ENCODE measurements around the gene MPRIP. TPM values are rescaled to one million over a fixed set of nuclear protein-coding genes. Genes with fewer than 3 reads are reported as not detected.

MPRIP gene
- total and polyA plus RNA-seq, 2 of the 13 experiments (the other 11 are each of a cell fraction or from before 2014, with no cell fraction given), result 50.2 to 52.4 TPM

- TF ChIP-seq PRDM4 (CRISPR knock-in tag; IDR thresholded peaks at IDR 0.05; ENCODE audit: borderline replicate concordance) (no peak), ZNF556 (CRISPR knock-in tag; IDR thresholded peaks at IDR 0.05; ENCODE audit: borderline replicate concordance) (no peak), ZNF766 (CRISPR knock-in tag; IDR thresholded peaks at IDR 0.05; ENCODE audit: borderline replicate concordance) (no peak), ZHX1 (CRISPR knock-in tag; IDR thresholded peaks at IDR 0.05; ENCODE audit: low read depth) (no peak), ZNF572 (CRISPR knock-in tag; IDR thresholded peaks at IDR 0.05) (0 out of 2 replicates have a peak, but pooled peaks have one; percentile 42), PCBP1 (IDR thresholded peaks at IDR 0.05; ENCODE audit: borderline replicate concordance, low read depth, low read length) (no peak), PHF21A (CRISPR knock-in tag; IDR thresholded peaks at IDR 0.05) (peak; percentile 29; the same call in 1 of the 2 replicates), SP1 (IDR thresholded peaks at IDR 0.05) (no peak), SP1 (CRISPR knock-in tag; IDR thresholded peaks at IDR 0.05) (no peak), TRIM22 (IDR thresholded peaks at IDR 0.05) (no peak), ZNF274 (CRISPR knock-in tag; IDR thresholded peaks at IDR 0.05) (no peak), PTBP1 (IDR thresholded peaks at IDR 0.05; ENCODE audit: low read depth, low read length, poor library complexity, severe bottlenecking) (no peak), THAP7 (CRISPR knock-in tag; IDR thresholded peaks at IDR 0.05) (no peak)
- TF ChIP-seq, protein P1, sequence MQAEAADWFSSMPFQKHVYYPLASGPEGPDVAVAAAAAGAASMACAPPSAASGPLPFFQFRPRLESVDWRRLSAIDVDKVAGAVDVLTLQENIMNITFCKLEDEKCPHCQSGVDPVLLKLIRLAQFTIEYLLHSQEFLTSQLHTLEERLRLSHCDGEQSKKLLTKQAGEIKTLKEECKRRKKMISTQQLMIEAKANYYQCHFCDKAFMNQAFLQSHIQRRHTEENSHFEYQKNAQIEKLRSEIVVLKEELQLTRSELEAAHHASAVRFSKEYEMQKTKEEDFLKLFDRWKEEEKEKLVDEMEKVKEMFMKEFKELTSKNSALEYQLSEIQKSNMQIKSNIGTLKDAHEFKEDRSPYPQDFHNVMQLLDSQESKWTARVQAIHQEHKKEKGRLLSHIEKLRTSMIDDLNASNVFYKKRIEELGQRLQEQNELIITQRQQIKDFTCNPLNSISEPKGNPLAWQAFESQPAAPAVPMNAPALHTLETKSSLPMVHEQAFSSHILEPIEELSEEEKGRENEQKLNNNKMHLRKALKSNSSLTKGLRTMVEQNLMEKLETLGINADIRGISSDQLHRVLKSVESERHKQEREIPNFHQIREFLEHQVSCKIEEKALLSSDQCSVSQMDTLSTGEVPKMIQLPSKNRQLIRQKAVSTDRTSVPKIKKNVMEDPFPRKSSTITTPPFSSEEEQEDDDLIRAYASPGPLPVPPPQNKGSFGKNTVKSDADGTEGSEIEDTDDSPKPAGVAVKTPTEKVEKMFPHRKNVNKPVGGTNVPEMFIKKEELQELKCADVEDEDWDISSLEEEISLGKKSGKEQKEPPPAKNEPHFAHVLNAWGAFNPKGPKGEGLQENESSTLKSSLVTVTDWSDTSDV (CRISPR knock-in tag; IDR thresholded peaks at IDR 0.05), result no peak
- TF ChIP-seq, protein P2, sequence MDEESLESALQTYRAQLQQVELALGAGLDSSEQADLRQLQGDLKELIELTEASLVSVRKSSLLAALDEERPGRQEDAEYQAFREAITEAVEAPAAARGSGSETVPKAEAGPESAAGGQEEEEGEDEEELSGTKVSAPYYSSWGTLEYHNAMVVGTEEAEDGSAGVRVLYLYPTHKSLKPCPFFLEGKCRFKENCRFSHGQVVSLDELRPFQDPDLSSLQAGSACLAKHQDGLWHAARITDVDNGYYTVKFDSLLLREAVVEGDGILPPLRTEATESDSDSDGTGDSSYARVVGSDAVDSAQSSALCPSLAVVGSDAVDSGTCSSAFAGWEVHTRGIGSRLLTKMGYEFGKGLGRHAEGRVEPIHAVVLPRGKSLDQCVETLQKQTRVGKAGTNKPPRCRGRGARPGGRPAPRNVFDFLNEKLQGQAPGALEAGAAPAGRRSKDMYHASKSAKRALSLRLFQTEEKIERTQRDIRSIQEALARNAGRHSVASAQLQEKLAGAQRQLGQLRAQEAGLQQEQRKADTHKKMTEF (CRISPR knock-in tag; IDR thresholded peaks at IDR 0.05), result no peak
- TF ChIP-seq, protein P3, sequence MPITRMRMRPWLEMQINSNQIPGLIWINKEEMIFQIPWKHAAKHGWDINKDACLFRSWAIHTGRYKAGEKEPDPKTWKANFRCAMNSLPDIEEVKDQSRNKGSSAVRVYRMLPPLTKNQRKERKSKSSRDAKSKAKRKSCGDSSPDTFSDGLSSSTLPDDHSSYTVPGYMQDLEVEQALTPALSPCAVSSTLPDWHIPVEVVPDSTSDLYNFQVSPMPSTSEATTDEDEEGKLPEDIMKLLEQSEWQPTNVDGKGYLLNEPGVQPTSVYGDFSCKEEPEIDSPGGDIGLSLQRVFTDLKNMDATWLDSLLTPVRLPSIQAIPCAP (CRISPR knock-in tag; IDR thresholded peaks at IDR 0.05; ENCODE audit: low read depth), result no peak
Measured at GRCh38 chr17:17028878-17029535, 13.2 kb upstream of the MPRIP start (continued).
